IPS DF 4.7 (cell line): ENCODE measurements around the gene JDP2.
"Not testable (repeated sequence)": the region's sequence is repeated elsewhere in the genome, so short reads cannot be mapped to it uniquely, and the experiment has no call there.

ENCODE experiments used
- DNase-seq: peaks from one replicate; pipeline ENCODE4 v3.0.0-alpha.2; 2013; ENCODE audit warnings: low spot score; ENCODE audit errors: extremely low read depth

Gene JDP2

GRCh38 chr14:75454963-75455546 lies 27.2 kb downstream of the JDP2 start:
- DNase-seq, result no peak

DNA sequence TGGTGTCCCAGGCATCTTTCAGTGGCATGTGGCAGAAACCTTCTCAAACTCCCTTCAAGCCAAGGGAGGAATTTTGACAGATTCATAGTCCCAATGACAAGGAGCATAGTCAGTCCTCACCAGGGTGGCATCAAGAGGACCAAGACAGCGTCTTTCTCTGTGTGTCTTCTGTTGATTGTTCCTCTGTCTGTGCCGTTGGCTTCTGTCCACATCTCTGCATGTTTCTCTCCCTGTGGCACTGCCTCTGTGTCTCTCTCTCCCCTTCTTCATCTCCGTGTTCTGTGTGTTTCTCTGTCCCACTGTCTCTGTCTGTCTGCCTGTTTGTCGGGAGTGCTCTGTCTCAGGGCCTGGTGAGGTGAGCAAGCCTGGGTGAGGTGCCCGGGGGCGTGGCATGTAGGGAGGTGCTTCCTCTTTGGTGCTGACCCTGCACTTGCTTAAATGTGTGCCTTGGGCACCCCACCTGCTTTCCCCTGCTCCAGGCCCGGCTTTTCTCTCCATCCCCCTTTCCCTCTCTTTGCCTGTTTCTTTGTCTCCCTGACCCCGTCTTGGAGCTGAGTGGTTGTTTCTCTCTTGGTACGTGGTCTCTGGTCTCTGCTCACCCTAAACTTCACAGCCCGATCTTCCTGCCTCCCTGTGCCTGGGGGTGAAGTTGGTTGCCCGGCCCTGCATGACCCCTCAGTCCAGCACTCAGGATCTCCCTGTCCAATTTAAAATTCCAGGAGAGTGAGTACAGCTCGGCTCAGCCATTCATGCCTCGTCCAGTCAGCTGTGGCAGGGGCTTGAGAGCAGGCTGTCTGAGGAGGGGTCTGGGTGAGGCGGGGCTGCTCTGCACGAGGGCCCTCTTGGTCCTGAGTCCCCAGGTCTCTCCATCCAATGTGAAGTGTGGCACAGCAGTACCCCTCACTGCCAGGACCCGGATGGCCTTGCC lies 28.5 kb downstream of the JDP2 start:
- no peak for DNase-seq

- no peak for DNase-seq
Observed at GRCh38 chr14:75456997-75457335, 29.1 kb downstream of the JDP2 start.

- no peak for DNase-seq
Observed at GRCh38 chr14:75457648-75458165, 29.9 kb downstream of the JDP2 start.

- DNase-seq, result no peak
Observed at GRCh38 chr14:75458305-75458704, 30.5 kb downstream of the JDP2 start.

DNA sequence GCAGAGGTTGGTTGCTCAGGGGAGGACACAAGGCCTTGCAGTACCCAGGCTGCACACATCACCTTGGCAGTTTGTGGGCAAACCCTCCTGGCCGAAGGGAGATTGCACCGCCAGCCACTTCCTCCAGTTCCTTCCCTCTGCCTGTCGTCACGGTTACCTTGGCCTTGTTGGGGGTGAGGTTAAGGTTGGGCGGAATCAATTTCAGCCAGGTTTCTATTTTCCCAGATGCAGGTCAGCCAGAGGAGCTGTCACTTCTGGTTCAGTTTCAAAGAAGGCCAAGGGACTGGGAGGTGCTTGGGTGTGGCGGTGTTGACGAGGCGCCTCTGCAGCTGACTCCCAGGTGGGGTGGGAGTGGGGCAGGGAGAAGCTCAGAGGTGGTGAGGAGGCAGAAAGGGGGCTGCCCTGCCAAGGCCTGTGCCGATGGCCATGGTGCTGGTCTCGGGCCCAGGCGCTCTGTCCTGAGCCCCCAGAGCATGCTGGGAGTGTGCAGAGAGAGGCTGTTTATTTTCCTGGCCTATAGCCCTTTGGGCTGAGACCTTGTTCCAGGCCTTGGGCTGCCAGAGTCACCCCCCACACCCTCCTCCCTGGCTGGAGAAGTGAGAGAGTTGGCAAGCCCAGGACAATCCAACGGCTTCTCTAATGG lies 31.4 kb downstream of the JDP2 start:
- no peak for DNase-seq

- no peak for DNase-seq
Observed at GRCh38 chr14:75459791-75460190, 32.0 kb downstream of the JDP2 start.

DNA sequence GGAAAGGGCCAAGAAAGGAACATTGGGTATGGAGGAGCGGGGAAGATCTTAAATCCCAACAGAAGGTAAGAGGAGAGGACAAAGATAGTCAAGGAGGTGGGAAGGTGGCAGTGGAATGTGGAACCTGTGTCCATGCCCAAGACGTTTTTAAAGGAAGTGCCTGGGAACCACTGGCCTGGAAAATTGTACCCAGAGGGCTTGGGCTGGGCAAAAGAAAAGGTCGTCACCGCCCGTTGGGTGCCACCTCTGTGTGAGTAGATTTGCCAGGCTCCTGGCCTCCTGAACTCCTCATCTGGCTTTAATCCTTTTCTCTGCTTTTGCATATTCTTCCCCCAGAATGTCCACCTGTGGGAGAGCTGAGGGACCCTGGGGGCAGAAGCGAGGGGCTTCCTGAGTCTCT lies 32.6 kb downstream of the JDP2 start:
- no peak for DNase-seq

GRCh38 chr14:75461303-75461702 lies 33.5 kb downstream of the JDP2 start:
- no peak for DNase-seq

DNA sequence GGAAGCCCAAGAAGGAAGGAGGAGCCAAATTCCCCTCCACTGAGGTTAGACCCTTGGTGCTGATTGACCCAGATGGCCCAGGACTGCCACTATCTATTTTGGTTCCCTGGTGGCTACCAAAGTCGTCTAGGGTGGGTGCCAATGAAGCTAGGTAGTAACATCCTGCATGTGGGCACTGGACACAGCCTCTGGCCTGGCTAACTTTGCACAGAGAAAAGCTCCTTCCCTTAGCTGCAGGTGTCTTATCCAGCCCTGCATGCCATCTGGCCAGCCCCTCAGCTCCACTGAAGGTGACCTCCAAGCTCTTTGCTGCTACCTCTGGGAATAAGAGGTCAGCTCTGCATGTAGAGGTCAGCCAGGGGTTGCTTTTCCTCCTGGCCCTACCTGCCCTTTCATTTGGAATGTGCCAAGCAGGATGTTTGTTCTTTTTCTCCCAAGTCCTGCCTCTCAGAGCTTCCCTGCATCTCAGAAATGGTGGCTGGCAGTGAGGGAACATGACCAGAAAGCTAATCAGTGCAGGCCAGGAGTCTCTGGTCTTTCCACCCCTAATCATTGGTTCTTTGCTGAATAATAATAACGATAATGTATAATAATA lies 34.0 kb downstream of the JDP2 start:
- no peak for DNase-seq

- DNase-seq, result no peak
Observed at GRCh38 chr14:75464626-75465025, 36.8 kb downstream of the JDP2 start.

- no peak for DNase-seq
Observed at GRCh38 chr14:75467763-75468162, 39.9 kb downstream of the JDP2 start.

DNA sequence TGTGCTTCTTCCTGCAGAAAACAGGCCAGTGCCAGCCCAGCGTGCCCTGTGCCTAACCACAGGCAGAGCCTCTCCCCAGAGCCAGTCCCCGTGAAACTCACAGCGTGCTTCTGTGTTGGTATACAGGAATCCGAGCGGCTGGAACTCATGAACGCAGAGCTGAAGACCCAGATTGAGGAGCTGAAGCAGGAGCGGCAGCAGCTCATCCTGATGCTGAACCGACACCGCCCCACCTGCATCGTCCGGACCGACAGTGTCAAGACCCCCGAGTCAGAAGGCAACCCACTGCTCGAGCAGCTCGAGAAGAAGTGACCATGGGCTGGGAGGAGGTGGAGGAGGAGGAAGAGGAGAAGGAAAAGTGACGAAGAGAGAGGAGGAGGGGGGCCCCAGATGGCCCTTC lies 41.3 kb downstream of the JDP2 start:
- no peak for DNase-seq

GRCh38 chr14:75469606-75470237 lies 41.9 kb downstream of the JDP2 start:
- no peak for DNase-seq

GRCh38 chr14:75470238-75470797 lies 42.5 kb downstream of the JDP2 start:
- DNase-seq, result no peak

- DNase-seq, result no peak
Observed at GRCh38 chr14:75471059-75471458, 43.2 kb downstream of the JDP2 start.

- DNase-seq, result not testable (repeated sequence)
Observed at GRCh38 chr14:75474127-75474526, 46.3 kb downstream of the JDP2 start.

DNA sequence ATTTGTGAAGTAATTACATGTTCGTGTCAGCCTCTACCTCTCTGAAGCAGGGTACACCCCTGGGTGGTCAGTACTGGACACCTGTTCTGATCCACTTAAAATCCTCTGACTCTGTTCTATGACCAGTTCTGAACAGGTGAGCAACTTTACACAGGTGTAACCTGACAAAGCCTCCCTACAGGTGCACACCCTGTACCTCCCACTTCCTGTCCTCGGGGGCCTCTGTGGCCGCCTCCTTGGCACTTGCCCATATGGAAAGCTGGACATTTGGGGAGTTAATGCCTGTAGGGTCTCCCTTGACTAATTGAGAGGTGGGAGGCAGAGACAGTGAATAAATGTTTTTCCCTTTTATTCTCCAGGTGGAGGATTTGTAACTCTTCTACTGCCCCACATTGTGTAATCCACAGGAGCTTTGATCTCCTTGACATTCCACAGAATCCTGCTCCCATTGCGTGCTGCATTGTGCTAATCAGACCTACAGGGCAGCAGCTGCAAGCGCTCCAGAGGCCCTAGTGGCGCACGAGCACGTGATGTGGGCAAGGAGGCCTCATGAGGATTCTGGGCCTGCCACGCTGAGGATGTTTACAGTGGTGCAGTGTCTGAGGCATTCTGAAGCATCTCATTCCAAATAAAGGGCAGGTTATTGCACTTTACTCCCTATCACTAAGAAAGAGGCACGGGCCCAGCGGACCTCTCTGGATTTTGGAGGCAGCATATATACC lies 48.6 kb downstream of the JDP2 start:
- DNase-seq, result no peak

- no peak for DNase-seq
Observed at GRCh38 chr14:75477881-75478280, 50.1 kb downstream of the JDP2 start.
